ENCODE results near the gene TAS2R46. TPM values are rescaled to one million over a fixed set of nuclear protein-coding genes. Genes with fewer than 3 reads are reported as not detected.
"Not testable (repeated sequence)": the region's sequence is repeated elsewhere in the genome, so short reads cannot be mapped to it uniquely, and the experiment has no call there.

Gene TAS2R46
- total and polyA plus RNA-seq, 2 donors (not counting 1 experiment from before 2014, with no cell fraction given), result 0.13 to 2.6 TPM

GRCh38 chr12:11106288-11106687 lies 44.2 kb upstream of the TAS2R46 start:
- Histone ChIP-seq H3K9ac (ENCODE audit: low read length) (no peak overlapping the region), H3K9me3 (ENCODE audit: control extremely low read depth in 1 of 3, control insufficient read depth in 2 of 3, insufficient read depth in 1 of 3, low read length in 2 of 3) (peaks cover 0 to 11% (median 5%) of the 10 kb centered on the region in 3 donors), H3K79me2 (ENCODE audit: control insufficient read depth, insufficient read depth, low read length) (peaks cover 49% of the 10 kb centered on the region), H3K27me3 (replicated peaks in 1 of 4; ENCODE audit: control extremely low read depth in 1 of 4, control insufficient read depth in 3 of 4, insufficient read depth in 4 of 4, low read length in 3 of 4) (no peaks in the 10 kb centered on the region), H3K36me3 (replicated peaks in 1 of 2; ENCODE audit: control extremely low read depth in 1 of 2, control insufficient read depth in 1 of 2, extremely low read depth in 1 of 2, insufficient read depth in 2 of 2, low read length in 1 of 2) (peaks cover 0 to 3% of the 10 kb centered on the region in 2 experiments), H3K27ac (ENCODE audit: low read length in 2 of 2) (no peak overlapping the region), H3K4me1 (ENCODE audit: control insufficient read depth in 2 of 2, insufficient read depth in 2 of 2, low read length in 2 of 2) (peaks cover 12 to 16% of the 10 kb centered on the region in 2 donors), H3K4me2 (replicated peaks; ENCODE audit: low read depth, low read length, poor library complexity, severe bottlenecking) (no peak overlapping the region), H3K4me3 (ENCODE audit: control extremely low read depth in 1 of 5, extremely low read depth in 1 of 5, insufficient read depth in 1 of 5, low read depth in 2 of 5, low read length in 4 of 5) (no peak overlapping the region), H4K20me1 (ENCODE audit: control insufficient read depth, insufficient read depth, low read length, poor library complexity, severe bottlenecking) (peaks cover 7% of the 10 kb centered on the region), H2AFZ (ENCODE audit: insufficient read depth, low read depth, low read length, poor library complexity, severe bottlenecking) (no peak overlapping the region)
- no CpG with 5 or more reads among the region's 2 CpGs for WGBS (ENCODE audit: insufficient coverage)
- peaks cover 32% of the 10 kb centered on the region for H3K4me1 Mint-ChIP-seq
- ChIA-PET CTCF (no interaction called here), POLR2A (no interaction called here)
- no peak overlapping the region for H3K27ac Mint-ChIP-seq
- H3K9me3 Mint-ChIP-seq (ENCODE audit: insufficient read depth), result peaks cover 3% of the 10 kb centered on the region
- H3K27me3 Mint-ChIP-seq, result no peaks in the 10 kb centered on the region
- no peak overlapping the region for H3K4me3 Mint-ChIP-seq
- DNase-seq (no peak), ATAC-seq (ENCODE audit: low read depth) (no peak)
- intact Hi-C loops (cut with micrococcal nuclease), result no loop called here
- TF ChIP-seq CTCF (IDR thresholded peaks at IDR 0.05) (no peak), EZH2 (IDR thresholded peaks at IDR 0.05; ENCODE audit: borderline replicate concordance, insufficient read depth, low read depth, low read length, poor library complexity, severe bottlenecking) (no peak)

DNA sequence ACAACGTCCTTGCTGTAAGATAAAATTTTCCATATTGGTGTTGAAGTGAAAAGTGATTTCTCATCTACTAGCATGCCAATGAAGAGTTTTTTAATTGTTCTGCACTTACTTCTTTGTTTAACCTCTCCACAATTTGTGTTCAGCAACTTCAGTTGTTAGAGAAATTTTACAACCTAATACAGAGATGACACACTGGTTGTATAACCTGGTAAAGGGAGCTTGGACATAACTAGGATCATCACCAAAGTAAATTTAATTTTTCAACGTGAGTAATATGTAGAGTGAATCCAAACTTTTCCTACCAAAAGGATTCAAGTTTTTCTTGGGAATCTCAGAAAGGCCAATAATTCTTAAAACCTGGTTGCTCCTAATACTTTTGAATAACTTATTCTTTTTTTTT lies 43.5 kb upstream of the TAS2R46 start:
- H3K4me3 Mint-ChIP-seq, result no peak overlapping the region
- H3K27me3 Mint-ChIP-seq, result no peaks in the 10 kb centered on the region
- Histone ChIP-seq H2AFZ (ENCODE audit: insufficient read depth, low read depth, low read length, poor library complexity, severe bottlenecking) (no peak overlapping the region), H4K20me1 (ENCODE audit: control insufficient read depth, insufficient read depth, low read length, poor library complexity, severe bottlenecking) (peaks cover 7% of the 10 kb centered on the region), H3K27ac (ENCODE audit: low read length in 2 of 2) (no peak overlapping the region), H3K4me2 (replicated peaks; ENCODE audit: low read depth, low read length, poor library complexity, severe bottlenecking) (no peak overlapping the region), H3K79me2 (ENCODE audit: control insufficient read depth, insufficient read depth, low read length) (peaks cover 50% of the 10 kb centered on the region), H3K36me3 (replicated peaks in 1 of 2; ENCODE audit: control extremely low read depth in 1 of 2, control insufficient read depth in 1 of 2, extremely low read depth in 1 of 2, insufficient read depth in 2 of 2, low read length in 1 of 2) (peaks cover 0 to 4% of the 10 kb centered on the region in 2 experiments), H3K27me3 (replicated peaks in 1 of 4; ENCODE audit: control extremely low read depth in 1 of 4, control insufficient read depth in 3 of 4, insufficient read depth in 4 of 4, low read length in 3 of 4) (no peaks in the 10 kb centered on the region), H3K4me3 (ENCODE audit: control extremely low read depth in 1 of 5, extremely low read depth in 1 of 5, insufficient read depth in 1 of 5, low read depth in 2 of 5, low read length in 4 of 5) (no peak overlapping the region), H3K9me3 (ENCODE audit: control extremely low read depth in 1 of 3, control insufficient read depth in 2 of 3, insufficient read depth in 1 of 3, low read length in 2 of 3) (peaks cover 0 to 11% (median 3%) of the 10 kb centered on the region in 3 donors), H3K9ac (ENCODE audit: low read length) (no peak overlapping the region), H3K4me1 (ENCODE audit: control insufficient read depth in 2 of 2, insufficient read depth in 2 of 2, low read length in 2 of 2) (peaks cover 12 to 13% of the 10 kb centered on the region in 2 donors)
- WGBS (ENCODE audit: insufficient coverage), result no CpG with 5 or more reads among the region's 2 CpGs
- ATAC-seq (ENCODE audit: low read depth) (no peak), DNase-seq (no peak)
- peaks cover 3% of the 10 kb centered on the region for H3K9me3 Mint-ChIP-seq (ENCODE audit: insufficient read depth)
- ChIA-PET POLR2A (no interaction called here), CTCF (no interaction called here)
- intact Hi-C loops (cut with micrococcal nuclease), result no loop called here
- no peak for TF ChIP-seq EZH2 (IDR thresholded peaks at IDR 0.05; ENCODE audit: borderline replicate concordance, insufficient read depth, low read depth, low read length, poor library complexity, severe bottlenecking)
- H3K27ac Mint-ChIP-seq, result no peak overlapping the region
- H3K4me1 Mint-ChIP-seq, result peaks cover 25% of the 10 kb centered on the region

DNA sequence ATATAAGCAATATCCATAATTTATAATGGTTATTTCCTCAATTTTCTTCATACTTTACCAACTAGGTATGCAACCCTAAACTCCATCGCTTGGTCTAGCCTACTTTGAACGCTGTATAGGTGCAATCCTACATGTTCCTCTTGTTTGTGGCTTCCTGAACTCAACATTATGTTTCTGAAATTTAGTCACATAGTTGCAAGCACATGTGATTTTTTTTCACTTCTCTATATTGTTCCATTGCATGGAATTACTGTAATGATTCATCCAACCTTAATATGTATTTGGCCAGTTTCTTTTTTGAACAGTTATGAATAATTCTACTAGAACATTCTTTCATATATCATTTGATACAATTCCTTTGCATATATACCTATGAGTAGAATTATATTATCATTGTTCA lies 32.8 kb upstream of the TAS2R46 start:
- H3K27ac ChIP-seq (ENCODE audit: low read length in 2 of 2); H3K27me3 ChIP-seq (replicated peaks in 1 of 4; ENCODE audit: control extremely low read depth in 1 of 4, control insufficient read depth in 3 of 4, insufficient read depth in 4 of 4, low read length in 3 of 4); H3K4me2 ChIP-seq (replicated peaks; ENCODE audit: low read depth, low read length, poor library complexity, severe bottlenecking); intact Hi-C loops (cut with micrococcal nuclease); H2AFZ ChIP-seq (ENCODE audit: insufficient read depth, low read depth, low read length, poor library complexity, severe bottlenecking); H3K4me1 ChIP-seq (ENCODE audit: control insufficient read depth in 2 of 2, insufficient read depth in 2 of 2, low read length in 2 of 2); H3K79me2 ChIP-seq (ENCODE audit: control insufficient read depth, insufficient read depth, low read length); H3K4me3 Mint-ChIP-seq; H3K9me3 Mint-ChIP-seq (ENCODE audit: insufficient read depth); ATAC-seq (ENCODE audit: low read depth); H3K9me3 ChIP-seq (ENCODE audit: control extremely low read depth in 1 of 3, control insufficient read depth in 2 of 3, insufficient read depth in 1 of 3, low read length in 2 of 3); H3K9ac ChIP-seq (ENCODE audit: low read length); H3K27me3 Mint-ChIP-seq; H3K4me3 ChIP-seq (ENCODE audit: control extremely low read depth in 1 of 5, extremely low read depth in 1 of 5, insufficient read depth in 1 of 5, low read depth in 2 of 5, low read length in 4 of 5); H3K36me3 ChIP-seq (replicated peaks in 1 of 2; ENCODE audit: control extremely low read depth in 1 of 2, control insufficient read depth in 1 of 2, extremely low read depth in 1 of 2, insufficient read depth in 2 of 2, low read length in 1 of 2); H3K4me1 Mint-ChIP-seq; H3K27ac Mint-ChIP-seq; CTCF ChIA-PET; POLR2A ChIA-PET; DNase-seq; H4K20me1 ChIP-seq (ENCODE audit: control insufficient read depth, insufficient read depth, low read length, poor library complexity, severe bottlenecking): not testable (repeated sequence)
- no CpG with 5 or more reads among the region's 2 CpGs for WGBS (ENCODE audit: insufficient coverage)
